Measurements from ENCODE around the gene SOX6.

- no peak for TF ChIP-seq POLR2A (IDR thresholded peaks at IDR 0.05)
- no peak for TF ChIP-seq CTCF (IDR thresholded peaks at IDR 0.05)
These were observed 408.4 kb downstream of the SOX6 start for GRCh38 chr11:15947681-15948648.
